Tibial nerve (tissue), 4 donors: ENCODE measurements around the gene BAG1.

Source experiments
- EP300 ChIP-seq, 2 donors: sonication (generic); formaldehyde crosslinking; IDR thresholded peaks; one replicate each; pipeline ENCODE4 v1.6.1; 2017; ENCODE audit warnings: antibody characterized with exemption in 2 of 2, mild to moderate bottlenecking in 1 of 2
- POLR2A ChIP-seq, 2 donors: fragments of 450-650 bp; IDR thresholded peaks; one replicate each; pipeline ENCODE4 v1.6.1; 2017; ENCODE audit warnings: antibody characterized with exemption in 2 of 2, mild to moderate bottlenecking in 2 of 2, moderate library complexity in 2 of 2
- TF ChIP-seq, protein P1 (sequence below), 5 experiments: fragments of 200-600 bp in 3 of 5; fragments of 450-650 bp in 2 of 5; sonication (generic) in 3 of 5; IDR thresholded peaks; one replicate each; pipeline ENCODE4 v1.5.1; 2016 to 2019; ENCODE audit warnings: antibody characterized with exemption in 5 of 5, mild to moderate bottlenecking in 3 of 5, moderate library complexity in 2 of 5

DNA sequence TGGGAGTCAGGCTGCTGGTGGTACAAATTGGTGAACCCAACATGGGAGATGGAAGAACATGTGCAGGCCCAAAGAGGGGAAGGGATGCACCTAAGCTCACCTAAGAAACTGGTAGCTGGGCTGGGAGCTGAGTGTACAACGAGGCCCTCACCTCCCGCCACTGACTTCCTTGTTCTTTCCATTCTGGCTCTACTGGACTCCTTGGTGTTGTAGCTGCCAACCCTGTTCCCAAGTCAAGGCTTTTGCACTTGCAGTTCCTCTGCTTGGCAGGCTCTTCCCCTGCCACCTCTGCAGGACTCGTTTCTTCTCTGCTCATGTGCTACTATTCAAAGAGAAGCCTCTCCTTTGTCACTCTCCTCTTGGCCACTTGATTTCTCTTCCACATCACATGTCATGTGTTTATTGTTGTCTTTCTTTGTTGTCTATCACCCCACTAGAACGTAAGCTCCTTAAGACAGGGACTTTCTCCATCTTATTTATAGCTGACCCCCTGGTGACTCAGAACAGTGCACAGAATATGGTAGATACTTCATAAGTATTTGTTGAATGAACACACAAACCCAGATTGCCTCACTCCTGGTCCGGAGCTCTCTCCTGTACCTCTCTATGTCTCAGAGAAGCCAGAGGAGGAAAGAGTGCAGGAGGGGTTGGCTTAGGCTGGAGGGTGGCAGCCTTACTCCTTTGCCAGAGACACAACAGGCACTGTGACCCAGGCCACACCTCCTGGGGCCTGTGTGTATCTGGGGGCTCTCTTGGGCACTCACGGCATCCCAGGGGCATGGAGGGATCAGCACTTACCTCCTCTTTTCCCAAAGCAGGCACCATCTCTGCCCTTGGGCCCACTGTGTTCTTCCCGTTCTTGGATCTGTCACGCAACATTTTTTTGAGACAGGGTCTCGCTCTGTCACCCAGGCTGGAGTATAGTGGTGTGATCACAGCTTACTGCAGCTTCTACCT is 29.7 kb downstream of the BAG1 start:
- TF ChIP-seq EP300 (IDR thresholded peaks at IDR 0.05) (no peak), POLR2A (IDR thresholded peaks at IDR 0.05) (no peak)
- TF ChIP-seq, protein P1, sequence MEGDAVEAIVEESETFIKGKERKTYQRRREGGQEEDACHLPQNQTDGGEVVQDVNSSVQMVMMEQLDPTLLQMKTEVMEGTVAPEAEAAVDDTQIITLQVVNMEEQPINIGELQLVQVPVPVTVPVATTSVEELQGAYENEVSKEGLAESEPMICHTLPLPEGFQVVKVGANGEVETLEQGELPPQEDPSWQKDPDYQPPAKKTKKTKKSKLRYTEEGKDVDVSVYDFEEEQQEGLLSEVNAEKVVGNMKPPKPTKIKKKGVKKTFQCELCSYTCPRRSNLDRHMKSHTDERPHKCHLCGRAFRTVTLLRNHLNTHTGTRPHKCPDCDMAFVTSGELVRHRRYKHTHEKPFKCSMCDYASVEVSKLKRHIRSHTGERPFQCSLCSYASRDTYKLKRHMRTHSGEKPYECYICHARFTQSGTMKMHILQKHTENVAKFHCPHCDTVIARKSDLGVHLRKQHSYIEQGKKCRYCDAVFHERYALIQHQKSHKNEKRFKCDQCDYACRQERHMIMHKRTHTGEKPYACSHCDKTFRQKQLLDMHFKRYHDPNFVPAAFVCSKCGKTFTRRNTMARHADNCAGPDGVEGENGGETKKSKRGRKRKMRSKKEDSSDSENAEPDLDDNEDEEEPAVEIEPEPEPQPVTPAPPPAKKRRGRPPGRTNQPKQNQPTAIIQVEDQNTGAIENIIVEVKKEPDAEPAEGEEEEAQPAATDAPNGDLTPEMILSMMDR (IDR thresholded peaks at IDR 0.05) = no peak
